ENCODE data around the gene TMEM134. TPM values are rescaled to one million over a fixed set of nuclear protein-coding genes. Genes with fewer than 3 reads are reported as not detected.

The TMEM134 gene
- total and polyA plus RNA-seq, 10 of the 15 experiments (the other 5 are each of a cell fraction or from before 2014, with no cell fraction given): 1.6 to 93.8 (median 27.8) TPM

DNA sequence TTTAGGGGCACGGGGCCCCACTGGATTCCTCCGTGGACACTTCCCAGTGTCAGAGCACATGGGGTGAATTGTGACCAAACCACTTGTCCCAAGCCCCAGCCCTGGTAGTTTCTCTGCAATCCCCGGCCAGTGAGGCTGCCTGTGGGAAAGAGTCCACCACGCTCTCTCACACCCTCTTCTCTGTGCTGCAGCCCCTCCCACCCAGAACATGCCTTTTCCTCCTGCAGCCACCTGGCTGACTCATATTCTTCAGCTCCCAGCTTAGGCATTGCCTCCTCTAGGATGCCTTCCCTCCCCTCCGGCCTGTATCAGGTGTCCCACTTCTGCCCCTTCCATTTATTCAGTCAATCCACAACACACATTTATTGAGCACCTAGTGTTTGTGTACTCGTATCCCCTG lies 46.2 kb downstream of the TMEM134 start:
- H3K4me3 ChIP-seq: no peak overlapping the region
- in situ Hi-C loops (cut with MboI) (no loop called here), intact Hi-C loops (cut with micrococcal nuclease; ENCODE audit: unreplicated experiment) (no loop called here)
- ChIA-PET SMC1A (ENCODE audit: uncharacterized antibody, unreplicated experiment) (no interaction called here), POLR2A (interaction anchor here (1.4 kb wide), 1 partner anchor 9 kb away, joined by 3 read pairs; no protein-coding TSS in a partner anchor), RAD21 (ENCODE audit: unreplicated experiment) (no interaction called here), CTCF (no interaction called here)
- peaks cover 2% of the 10 kb centered on the region; the same call in 1 of the 2 replicates for H3K4me1 ChIP-seq (ENCODE audit: control insufficient read depth, insufficient read depth, low read length)
- H3K36me3 ChIP-seq (ENCODE audit: control insufficient read depth in 2 of 2, insufficient read depth in 2 of 2, low read length in 1 of 2): no peaks in the 10 kb centered on the region
- no TSS peak for BruUV-seq (replicated peaks)
- FAIRE-seq (no peak), DNase-seq (ENCODE audit: low read depth, low spot score) (no peak), ATAC-seq (no peak)
- no peak for TF ChIP-seq ZNF217 (IDR thresholded peaks at IDR 0.05)
- no peak for TF ChIP-seq RBBP5 (conservative IDR thresholded peaks at IDR 0.05)
- TF ChIP-seq YBX1 (IDR thresholded peaks at IDR 0.05): no peak
- TF ChIP-seq SMARCA5 (IDR thresholded peaks at IDR 0.05): no peak
- TF ChIP-seq ZSCAN29 (IDR thresholded peaks at IDR 0.05): no peak
- TF ChIP-seq ZBTB11 (CRISPR knock-in tag; IDR thresholded peaks at IDR 0.05): no peak
- TF ChIP-seq RELB (IDR thresholded peaks at IDR 0.05; ENCODE audit: low read depth): no peak
- TF ChIP-seq CREB1 (IDR thresholded peaks at IDR 0.05; ENCODE audit: low read depth): no peak
- no peak for TF ChIP-seq BRCA1 (IDR thresholded peaks at IDR 0.05; ENCODE audit: low read depth, low read length)
- no peak for TF ChIP-seq ZNF622 (IDR thresholded peaks at IDR 0.05)
- TF ChIP-seq SRF (IDR thresholded peaks at IDR 0.05; ENCODE audit: low read depth in 2 of 2, low read length in 2 of 2): no peak
- TF ChIP-seq CHD4 (IDR thresholded peaks at IDR 0.05): no peak
- H3K27me3 ChIP-seq (replicated peaks in 1 of 2; ENCODE audit: control insufficient read depth in 2 of 2, insufficient read depth in 2 of 2, low read length in 1 of 2): no peaks in the 10 kb centered on the region
- 79% methylated on average over 6 of the region's 6 CpGs for WGBS (ENCODE audit: insufficient coverage, insufficient replicate concordance, low lambda C conversion rate, missing lambda C conversion rate)
- no peak overlapping the region for H3K4me2 ChIP-seq (ENCODE audit: control insufficient read depth, insufficient read depth)
- no peaks in the 10 kb centered on the region for H3K79me2 ChIP-seq (ENCODE audit: control insufficient read depth, insufficient read depth, low read length)
- no peak overlapping the region for H3K27ac ChIP-seq (ENCODE audit: control insufficient read depth, insufficient read depth)
- H4K20me1 ChIP-seq (ENCODE audit: control insufficient read depth, insufficient read depth): no peaks in the 10 kb centered on the region
- no peaks in the 10 kb centered on the region for H3K9me3 ChIP-seq (replicated peaks; ENCODE audit: control insufficient read depth, insufficient read depth, low read length)
- no peak overlapping the region for H2AFZ ChIP-seq (ENCODE audit: control insufficient read depth, low read depth, low read length)
- no peak overlapping the region for H3K9ac ChIP-seq (ENCODE audit: control insufficient read depth, insufficient read depth, low read length)

Measured in GM12878 (cell line).